Non-pigmented ciliary epithelial cell (primary cell): ENCODE data around the gene TCP11.

Experiments used
- DNase-seq: peaks from one replicate; pipeline ENCODE4 v3.0.0-alpha.2; 2010; ENCODE audit warnings: low read depth

Gene TCP11

GRCh38 chr6:35173044-35173426, 31.9 kb upstream of the TCP11 start:
- no peak for DNase-seq

GRCh38 chr6:35170891-35171290, 29.8 kb upstream of the TCP11 start:
- no peak for DNase-seq

GRCh38 chr6:35170166-35170565, 29.0 kb upstream of the TCP11 start:
- no peak for DNase-seq

GRCh38 chr6:35168461-35168861, 27.3 kb upstream of the TCP11 start:
- DNase-seq: no peak

- no peak for DNase-seq
Measured at GRCh38 chr6:35167505-35167904, 26.4 kb upstream of the TCP11 start.

- DNase-seq: no peak
Measured at GRCh38 chr6:35166520-35166919, 25.4 kb upstream of the TCP11 start.

- DNase-seq: no peak
Measured at GRCh38 chr6:35166116-35166515, 25.0 kb upstream of the TCP11 start.

- no peak for DNase-seq
Measured at GRCh38 chr6:35165630-35166071, 24.5 kb upstream of the TCP11 start.

GRCh38 chr6:35164868-35165267, 23.7 kb upstream of the TCP11 start:
- no peak for DNase-seq

- DNase-seq: no peak
Measured at GRCh38 chr6:35164277-35164676, 23.1 kb upstream of the TCP11 start.

GRCh38 chr6:35163836-35164235, 22.7 kb upstream of the TCP11 start:
- no peak for DNase-seq

- no peak for DNase-seq
Measured at GRCh38 chr6:35161776-35162607, 20.9 kb upstream of the TCP11 start.

GRCh38 chr6:35161266-35161665, 20.1 kb upstream of the TCP11 start:
- DNase-seq: no peak

GRCh38 chr6:35160642-35161041, 19.5 kb upstream of the TCP11 start:
- no peak for DNase-seq

GRCh38 chr6:35158520-35158919, 17.4 kb upstream of the TCP11 start:
- DNase-seq: no peak

- DNase-seq: no peak
Measured at GRCh38 chr6:35154947-35155346, 13.8 kb upstream of the TCP11 start.

GRCh38 chr6:35154262-35154661, 13.1 kb upstream of the TCP11 start:
- no peak for DNase-seq

- no peak for DNase-seq
Measured at GRCh38 chr6:35152067-35152707, 11.0 kb upstream of the TCP11 start.

- DNase-seq: no peak
Measured at GRCh38 chr6:35151466-35151865, 10.3 kb upstream of the TCP11 start.

GRCh38 chr6:35149891-35150566, 8.9 kb upstream of the TCP11 start:
- no peak for DNase-seq

GRCh38 chr6:35148167-35148741, 7.1 kb upstream of the TCP11 start:
- DNase-seq: peak; percentile 24

- no peak for DNase-seq
Measured at GRCh38 chr6:35147486-35147885, 6.3 kb upstream of the TCP11 start.

- DNase-seq: no peak
Measured at GRCh38 chr6:35147026-35147425, 5.9 kb upstream of the TCP11 start.
